Spleen (tissue), 11 donors: ENCODE data around the gene DCAF15. TPM values are rescaled to one million over a fixed set of nuclear protein-coding genes. Genes with fewer than 3 reads are reported as not detected.
"Not testable (repeated sequence)": the region's sequence is repeated elsewhere in the genome, so short reads cannot be mapped to it uniquely, and the experiment has no call there.

ENCODE experiments used
- DNase-seq: peaks from one replicate; pipeline ENCODE4 v3.0.0-alpha.2; 2020
- H3K27ac ChIP-seq, 8 donors: fragments of 200-600 bp; sonication (generic) in 7 of 8; 1 replicate in 4 of 8; 2 replicates in 4 of 8; pipeline versions ENCODE4 v1.5.0 to v1.8.0; 2016 to 2021; ENCODE audit warnings: inconsistent platforms in 4 of 8, mild to moderate bottlenecking in 4 of 8, moderate library complexity in 1 of 8
- H3K27me3 ChIP-seq, 7 donors: fragments of 200-600 bp; sonication (generic) in 6 of 7; replicated peaks in 1 of 7; 1 replicate in 4 of 7; 2 replicates in 3 of 7; pipeline versions ENCODE4 v1.5.0 to v1.8.0; 2016 to 2021; ENCODE audit warnings: inconsistent platforms in 3 of 7, mild to moderate bottlenecking in 1 of 7
- H3K36me3 ChIP-seq, 6 donors: fragments of 200-600 bp; sonication (generic) in 5 of 6; 1 replicate in 4 of 6; 2 replicates in 2 of 6; pipeline versions ENCODE4 v1.5.0 to v1.8.0; 2016 to 2021; ENCODE audit warnings: inconsistent platforms in 2 of 6
- H3K4me1 ChIP-seq, 6 donors: fragments of 200-600 bp; sonication (generic) in 5 of 6; 1 replicate in 3 of 6; 2 replicates in 3 of 6; pipeline versions ENCODE4 v1.5.0 to v1.8.0; 2016 to 2021; ENCODE audit warnings: inconsistent platforms in 3 of 6
- H3K4me3 ChIP-seq, 8 donors: fragments of 200-600 bp; sonication (generic) in 7 of 8; 1 replicate in 4 of 8; 2 replicates in 4 of 8; pipeline versions ENCODE4 v1.5.0 to v1.8.0; 2016 to 2021; ENCODE audit warnings: inconsistent platforms in 4 of 8, mild to moderate bottlenecking in 4 of 8, moderate library complexity in 2 of 8
- H3K9me3 ChIP-seq, 8 donors: fragments of 200-600 bp; sonication (generic) in 7 of 8; 1 replicate in 4 of 8; 2 replicates in 4 of 8; pipeline versions ENCODE4 v1.5.0 to v1.8.0; 2016 to 2021; ENCODE audit warnings: inconsistent platforms in 4 of 8
- POLR2A ChIP-seq, 3 donors: fragments of 450-650 bp; IDR thresholded peaks; one replicate each; pipeline ENCODE4 v1.5.1; 2017; ENCODE audit warnings: antibody characterized with exemption in 3 of 3, mild to moderate bottlenecking in 1 of 3
- POLR2AphosphoS5 ChIP-seq, 3 donors: sonication (generic); formaldehyde crosslinking; IDR thresholded peaks; one replicate each; pipeline ENCODE4 v1.5.1; 2017; ENCODE audit warnings: antibody characterized with exemption in 3 of 3
- WGBS, 5 donors: extraction: QIAGEN DNeasy Blood & Tissue Kit in 3 of 5; methylation state at CpG; one replicate each; pipeline versions ENCODE4 v1.1.5 to v1.1.7; 2013 to 2018; 5-methylcytosine and 5-hydroxymethylcytosine counted together
- intact Hi-C: fragments of 100-400 bp; cut with DNase I; formaldehyde crosslinking; loops from one replicate; pipeline ENCODE4 v1.15.0; 2023; ENCODE audit warnings: low total_unique reads
- polyA plus RNA-seq, 3 donors: library from polyadenylated mRNA; stranded (reverse); fragments of 200-250 nt; gene quantifications; one replicate each; pipeline ENCODE4 v1.2.1, GENCODE V29; 2013
- total RNA-seq, 7 donors: library from RNA; depleted of rRNA in 3 of 7; stranded (reverse); fragments of >200 nt in 3 of 7; fragmentation: NEBNext Ultra II Directional in 4 of 7; extraction: Animal tissue kit (Norgen Biotek cat#: 25700) in 4 of 7; gene quantifications; one replicate each; pipeline versions ENCODE4 v1.1.0 to v1.2.1, GENCODE V29; 2016 to 2021
- TF ChIP-seq, protein P1 (sequence below), 11 experiments: fragments of 200-600 bp in 7 of 11; fragments of 450-650 bp in 4 of 11; sonication (generic) in 4 of 11; IDR thresholded peaks in 8 of 11; conservative IDR thresholded peaks in 3 of 11; 1 replicate in 7 of 11; 2 replicates in 4 of 11; pipeline versions ENCODE4 v1.4.0 to v1.8.0; 2016 to 2021; ENCODE audit warnings: antibody characterized with exemption in 11 of 11, inconsistent platforms in 4 of 11, mild to moderate bottlenecking in 1 of 11
- donor health status: healthy with polysubstance abuse.
- donor health status: DM: no; HTN: no; CAD: no; lungs with moderate emphysema.
- donor health status: DM: no; HTN: no; CAD: no.
- donor health status: Bipolar disorder and iron deficiency.
- donor health status: healthy.
- donor health status: DM: no; HTN: no; CAD: no.
- donor health status: DM: yes; HTN: yes; CAD: no.

Gene DCAF15
- total and polyA plus RNA-seq, 10 donors, result 27.7 to 84.9 (median 46.2) TPM

DNA sequence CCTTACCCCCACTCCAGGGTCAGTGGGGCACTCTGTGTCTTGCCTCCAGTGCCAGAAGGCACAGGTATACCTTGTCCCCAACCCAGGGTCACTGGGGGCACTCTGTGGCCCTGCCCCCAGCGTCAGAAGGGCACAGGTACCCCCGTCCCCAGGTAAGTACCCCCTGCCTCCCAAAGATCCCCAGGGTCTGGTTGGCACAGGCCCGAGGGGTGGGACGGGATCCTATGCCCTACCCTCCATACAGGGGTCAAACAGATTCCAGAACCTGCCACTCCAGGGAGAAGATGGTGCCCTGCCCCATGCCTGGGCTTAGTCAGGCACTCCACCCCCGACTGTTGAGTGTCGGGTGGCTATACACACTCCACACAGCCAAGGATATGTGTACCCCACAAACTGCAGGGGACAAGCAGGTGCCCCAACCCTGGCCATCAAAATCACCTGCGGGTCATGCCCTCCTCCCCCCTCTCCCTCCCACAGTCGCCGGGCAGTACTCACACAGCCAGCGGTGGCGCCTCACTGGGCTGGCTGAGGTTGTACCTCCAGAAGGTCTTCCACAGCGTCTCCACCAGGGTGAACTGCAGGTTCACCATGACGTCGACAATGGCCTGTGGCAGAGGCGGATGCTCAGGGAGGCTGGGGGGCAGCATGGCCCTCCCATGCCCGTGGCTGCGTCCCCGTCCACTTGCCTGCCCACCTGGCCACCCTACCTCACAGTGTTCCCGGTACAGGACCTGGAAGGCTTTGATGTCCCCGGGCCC lies 13.8 kb downstream of the DCAF15 start:
- Histone ChIP-seq H3K27ac (no peak overlapping the region), H3K27me3 (no peaks in the 10 kb centered on the region), H3K4me3 (no peak overlapping the region), H3K36me3 (peaks cover 0 to 100% (median 89%) of the 10 kb centered on the region in 6 donors), H3K4me1 (no peaks in the 10 kb centered on the region), H3K9me3 (no peaks in the 10 kb centered on the region)
- no peak for DNase-seq
- 95 to 98% (median 96%) methylated on average over 11 to 20 of the region's 20 CpGs for WGBS, 5 donors
- intact Hi-C loops, result no loop called here
- TF ChIP-seq POLR2AphosphoS5 (IDR thresholded peaks at IDR 0.05) (no peak), POLR2A (IDR thresholded peaks at IDR 0.05) (no peak)
- TF ChIP-seq, protein P1, sequence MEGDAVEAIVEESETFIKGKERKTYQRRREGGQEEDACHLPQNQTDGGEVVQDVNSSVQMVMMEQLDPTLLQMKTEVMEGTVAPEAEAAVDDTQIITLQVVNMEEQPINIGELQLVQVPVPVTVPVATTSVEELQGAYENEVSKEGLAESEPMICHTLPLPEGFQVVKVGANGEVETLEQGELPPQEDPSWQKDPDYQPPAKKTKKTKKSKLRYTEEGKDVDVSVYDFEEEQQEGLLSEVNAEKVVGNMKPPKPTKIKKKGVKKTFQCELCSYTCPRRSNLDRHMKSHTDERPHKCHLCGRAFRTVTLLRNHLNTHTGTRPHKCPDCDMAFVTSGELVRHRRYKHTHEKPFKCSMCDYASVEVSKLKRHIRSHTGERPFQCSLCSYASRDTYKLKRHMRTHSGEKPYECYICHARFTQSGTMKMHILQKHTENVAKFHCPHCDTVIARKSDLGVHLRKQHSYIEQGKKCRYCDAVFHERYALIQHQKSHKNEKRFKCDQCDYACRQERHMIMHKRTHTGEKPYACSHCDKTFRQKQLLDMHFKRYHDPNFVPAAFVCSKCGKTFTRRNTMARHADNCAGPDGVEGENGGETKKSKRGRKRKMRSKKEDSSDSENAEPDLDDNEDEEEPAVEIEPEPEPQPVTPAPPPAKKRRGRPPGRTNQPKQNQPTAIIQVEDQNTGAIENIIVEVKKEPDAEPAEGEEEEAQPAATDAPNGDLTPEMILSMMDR (IDR thresholded peaks at IDR 0.05 in 8 of 11, conservative IDR thresholded peaks at IDR 0.05 in 3 of 11), result no peak

DNA sequence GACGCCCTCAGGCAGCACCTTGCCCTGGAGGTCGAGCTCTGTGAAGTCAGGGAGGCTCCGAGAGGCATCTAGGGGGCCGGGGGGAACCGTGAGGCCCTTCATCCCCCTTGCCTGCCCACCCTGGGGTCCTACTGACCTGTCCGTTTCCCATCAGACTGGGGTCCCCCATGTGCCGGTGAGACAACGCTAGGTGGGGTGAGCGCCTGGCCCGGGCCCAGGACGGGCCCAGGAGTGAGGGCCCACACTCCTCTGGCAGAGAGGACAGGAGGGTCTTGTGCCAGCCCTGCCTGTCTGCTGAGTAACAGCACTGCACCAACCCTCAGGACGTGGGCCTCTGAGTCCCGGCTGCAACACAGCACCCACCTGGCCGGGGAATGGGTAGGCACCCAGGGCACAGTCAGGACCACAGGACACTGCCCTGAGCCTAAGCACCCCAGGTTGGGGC lies 14.4 kb downstream of the DCAF15 start:
- no peak for DNase-seq
- peaks cover 0 to 100% (median 83%) of the 10 kb centered on the region in 6 donors for H3K36me3 ChIP-seq

DNA sequence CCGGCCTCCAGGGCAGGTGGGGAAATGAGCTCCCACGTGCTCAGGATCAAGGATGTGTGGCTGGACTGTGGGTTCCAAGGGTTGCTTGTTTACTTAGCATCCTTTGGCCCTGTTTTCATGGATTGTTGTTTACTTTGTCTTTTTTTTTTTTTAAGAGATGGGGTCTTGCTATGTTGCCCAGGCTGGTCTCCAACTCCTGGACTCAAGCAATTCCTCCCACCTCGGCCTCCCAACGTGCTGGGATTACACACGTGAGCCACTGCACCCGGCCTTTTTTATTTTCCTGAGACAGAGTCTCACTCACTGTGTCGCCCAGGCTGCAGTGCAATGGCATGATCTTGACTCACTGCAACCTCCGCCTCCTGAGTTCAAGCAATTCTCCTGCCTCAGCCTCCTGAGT lies 14.9 kb downstream of the DCAF15 start:
- H3K4me1 ChIP-seq, intact Hi-C loops, H3K4me3 ChIP-seq, H3K27me3 ChIP-seq, H3K27ac ChIP-seq, H3K9me3 ChIP-seq, DNase-seq: not testable (repeated sequence)
- WGBS, 5 donors, result 89 to 97% (median 95%) methylated on average over 8 of the region's 8 CpGs
- peaks cover 0 to 100% (median 82%) of the 10 kb centered on the region in 6 donors for H3K36me3 ChIP-seq

More for the DNA sequence above, 14.4 kb downstream of the DCAF15 start:
- 95 to 98% (median 96%) methylated on average over 7 to 14 of the region's 14 CpGs for WGBS, 5 donors
- no peaks in the 10 kb centered on the region for H3K4me1 ChIP-seq
- TF ChIP-seq POLR2AphosphoS5 (IDR thresholded peaks at IDR 0.05) (no peak), POLR2A (IDR thresholded peaks at IDR 0.05) (no peak)
- TF ChIP-seq, protein P1 (IDR thresholded peaks at IDR 0.05 in 8 of 11, conservative IDR thresholded peaks at IDR 0.05 in 3 of 11), result no peak
- H3K27ac ChIP-seq, result no peak overlapping the region
- H3K27me3 ChIP-seq, result no peaks in the 10 kb centered on the region
- intact Hi-C loops, result no loop called here
- no peak overlapping the region for H3K4me3 ChIP-seq
- H3K9me3 ChIP-seq, result no peaks in the 10 kb centered on the region

DNA sequence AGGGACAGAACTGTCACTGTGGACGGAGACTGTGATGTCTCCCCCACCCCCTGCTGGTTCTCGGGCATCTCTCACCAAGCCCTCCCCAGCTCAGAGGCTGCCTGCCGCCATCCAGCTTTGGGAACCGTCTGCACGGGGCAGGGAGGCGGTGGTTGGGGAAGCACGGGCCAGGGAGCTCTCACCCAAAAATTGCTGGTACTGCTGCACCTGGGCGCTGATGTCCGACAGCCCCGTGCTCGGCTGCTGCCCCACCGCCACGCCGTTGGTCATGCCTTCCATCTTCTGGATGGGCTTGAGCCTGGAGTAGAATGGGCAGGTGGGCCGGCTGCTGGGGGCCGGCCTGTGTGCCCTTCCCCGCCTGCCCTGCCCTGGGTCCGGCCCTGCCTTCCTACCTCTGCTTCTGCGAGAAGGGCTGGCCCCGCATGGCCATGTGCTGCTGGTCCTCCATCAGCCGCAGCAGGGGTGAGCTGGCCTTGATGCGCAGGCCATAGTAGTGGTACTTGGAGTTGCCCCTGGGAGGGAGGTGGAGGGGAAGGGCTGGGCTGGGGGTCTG lies 16.1 kb downstream of the DCAF15 start:
- no peak overlapping the region for H3K27ac ChIP-seq
- H3K4me1 ChIP-seq, result no peaks in the 10 kb centered on the region
- whole genome bisulfite sequencing, 5 donors, result 94 to 97% (median 96%) methylated on average over 11 to 22 of the region's 22 CpGs
- intact Hi-C loops, result no loop called here
- H3K9me3 ChIP-seq, result no peaks in the 10 kb centered on the region
- H3K4me3 ChIP-seq, result no peak overlapping the region
- no peaks in the 10 kb centered on the region for H3K27me3 ChIP-seq
- H3K36me3 ChIP-seq, result peaks cover 0 to 100% (median 79%) of the 10 kb centered on the region in 6 donors
- no peak for DNase-seq
- TF ChIP-seq POLR2AphosphoS5 (IDR thresholded peaks at IDR 0.05), result no peak
- TF ChIP-seq POLR2A (IDR thresholded peaks at IDR 0.05), result no peak
- TF ChIP-seq, protein P1 (IDR thresholded peaks at IDR 0.05 in 8 of 11, conservative IDR thresholded peaks at IDR 0.05 in 3 of 11), result no peak
